ENCODE results near the gene SLC10A7.

SLC10A7 gene

DNA sequence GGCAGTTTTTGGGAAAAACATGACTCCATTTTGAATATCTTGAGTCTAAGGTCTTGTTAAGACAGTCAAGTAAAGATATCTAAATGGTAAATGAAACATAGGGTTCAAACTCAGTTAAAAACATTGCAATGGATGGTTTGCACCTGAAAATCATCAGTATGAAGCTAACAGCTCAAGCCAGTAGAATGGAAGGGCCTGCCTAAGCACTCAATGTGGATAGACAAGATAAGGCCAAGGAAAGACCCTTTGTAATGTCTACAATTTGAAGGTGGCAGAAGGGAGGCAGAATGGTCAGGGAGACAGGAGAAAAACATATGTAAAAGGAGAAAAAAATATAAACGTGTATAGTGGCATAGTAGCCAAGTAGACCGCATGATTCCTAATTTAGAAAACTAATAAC, 229.2 kb downstream of the SLC10A7 start:
- Histone ChIP-seq H3K9me3 (no peaks in the 10 kb centered on the region), H3K36me3 (no peaks in the 10 kb centered on the region), H3K27me3 (no peaks in the 10 kb centered on the region), H3K4me1 (peaks cover 27% of the 10 kb centered on the region), H3K4me3 (ENCODE audit: low read depth, low read length) (no peak overlapping the region)
- TF ChIP-seq, protein P1, sequence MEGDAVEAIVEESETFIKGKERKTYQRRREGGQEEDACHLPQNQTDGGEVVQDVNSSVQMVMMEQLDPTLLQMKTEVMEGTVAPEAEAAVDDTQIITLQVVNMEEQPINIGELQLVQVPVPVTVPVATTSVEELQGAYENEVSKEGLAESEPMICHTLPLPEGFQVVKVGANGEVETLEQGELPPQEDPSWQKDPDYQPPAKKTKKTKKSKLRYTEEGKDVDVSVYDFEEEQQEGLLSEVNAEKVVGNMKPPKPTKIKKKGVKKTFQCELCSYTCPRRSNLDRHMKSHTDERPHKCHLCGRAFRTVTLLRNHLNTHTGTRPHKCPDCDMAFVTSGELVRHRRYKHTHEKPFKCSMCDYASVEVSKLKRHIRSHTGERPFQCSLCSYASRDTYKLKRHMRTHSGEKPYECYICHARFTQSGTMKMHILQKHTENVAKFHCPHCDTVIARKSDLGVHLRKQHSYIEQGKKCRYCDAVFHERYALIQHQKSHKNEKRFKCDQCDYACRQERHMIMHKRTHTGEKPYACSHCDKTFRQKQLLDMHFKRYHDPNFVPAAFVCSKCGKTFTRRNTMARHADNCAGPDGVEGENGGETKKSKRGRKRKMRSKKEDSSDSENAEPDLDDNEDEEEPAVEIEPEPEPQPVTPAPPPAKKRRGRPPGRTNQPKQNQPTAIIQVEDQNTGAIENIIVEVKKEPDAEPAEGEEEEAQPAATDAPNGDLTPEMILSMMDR (IDR thresholded peaks at IDR 0.05; ENCODE audit: low read depth, low read length): no peak
- no peak for DNase-seq

DNA sequence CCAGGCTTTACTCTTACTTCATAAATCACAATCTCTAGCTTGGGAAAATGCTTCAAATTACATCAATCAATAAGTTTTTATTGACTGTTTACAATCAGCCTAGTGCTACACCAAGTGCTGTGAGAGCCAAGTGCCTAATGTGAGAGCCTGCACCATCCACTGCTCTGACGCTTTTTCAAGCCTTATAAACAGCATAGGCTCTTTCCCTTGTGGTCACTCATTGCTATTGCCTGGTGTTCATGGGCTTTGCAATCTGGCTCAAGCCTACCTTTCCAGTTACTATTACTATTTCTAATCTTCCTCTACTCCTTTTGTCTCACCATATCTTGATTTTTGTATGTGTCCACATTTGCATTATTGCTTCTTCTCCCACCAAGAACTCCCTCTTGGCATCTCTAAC, 230.4 kb downstream of the SLC10A7 start:
- no peaks in the 10 kb centered on the region for H3K27me3 ChIP-seq
- H3K36me3 ChIP-seq: no peaks in the 10 kb centered on the region
- no peak for DNase-seq
- no peaks in the 10 kb centered on the region for H3K9me3 ChIP-seq
- peaks cover 27% of the 10 kb centered on the region for H3K4me1 ChIP-seq
- TF ChIP-seq, protein P1 (IDR thresholded peaks at IDR 0.05; ENCODE audit: low read depth, low read length): peak; percentile 26; the same call in 1 of the 2 replicates
- no peak overlapping the region for H3K4me3 ChIP-seq (ENCODE audit: low read depth, low read length)

DNA sequence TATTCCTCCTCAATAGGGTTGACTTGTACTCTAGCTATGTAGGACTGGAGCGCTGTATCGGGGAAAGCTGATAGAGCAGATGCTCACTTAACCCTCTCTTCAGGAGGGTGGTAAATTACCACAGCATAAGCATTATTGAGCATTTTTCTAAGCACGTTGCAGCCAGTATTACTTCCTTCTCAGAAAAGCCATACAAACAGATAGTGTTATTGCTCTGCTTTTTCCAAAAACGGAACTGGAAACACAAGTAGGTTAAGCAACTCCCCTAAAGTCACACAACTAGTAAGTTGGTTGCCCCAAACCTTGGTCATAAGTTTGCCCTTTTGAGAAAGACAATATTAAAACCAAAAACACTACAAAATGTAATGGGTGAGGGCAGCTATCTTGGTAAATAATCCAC, 233.5 kb downstream of the SLC10A7 start:
- Histone ChIP-seq H3K27me3 (no peaks in the 10 kb centered on the region), H3K4me1 (no peaks in the 10 kb centered on the region)
- no peak for DNase-seq

DNA sequence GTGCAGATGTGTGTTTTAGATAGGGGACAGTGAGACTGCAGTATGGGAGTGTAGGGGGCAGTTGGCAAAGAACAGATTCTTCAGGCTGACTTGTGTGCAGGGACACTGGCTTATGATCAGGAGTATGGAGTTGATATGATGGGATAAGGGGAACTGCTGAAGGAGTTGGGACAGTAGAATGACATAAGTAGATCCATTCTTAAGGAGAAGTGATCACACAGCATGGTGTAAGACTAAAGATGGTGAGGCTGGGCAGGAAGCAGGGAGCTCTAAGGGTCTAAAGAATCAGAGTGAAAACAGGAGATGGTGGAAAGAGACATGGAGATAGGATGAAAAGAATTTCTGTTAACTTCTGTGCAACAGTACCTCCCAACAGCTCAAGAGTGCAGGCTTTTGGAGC, 236.7 kb downstream of the SLC10A7 start:
- no peak overlapping the region for H3K4me3 ChIP-seq (ENCODE audit: low read depth, low read length)
- TF ChIP-seq, protein P1 (IDR thresholded peaks at IDR 0.05; ENCODE audit: low read depth, low read length): no peak
- no peak for DNase-seq

More for the DNA sequence above, 233.5 kb downstream of the SLC10A7 start:
- Histone ChIP-seq H3K36me3 (no peaks in the 10 kb centered on the region), H3K4me3 (ENCODE audit: low read depth, low read length) (no peak overlapping the region), H3K9me3 (no peaks in the 10 kb centered on the region)
- TF ChIP-seq, protein P1 (IDR thresholded peaks at IDR 0.05; ENCODE audit: low read depth, low read length): no peak

DNA sequence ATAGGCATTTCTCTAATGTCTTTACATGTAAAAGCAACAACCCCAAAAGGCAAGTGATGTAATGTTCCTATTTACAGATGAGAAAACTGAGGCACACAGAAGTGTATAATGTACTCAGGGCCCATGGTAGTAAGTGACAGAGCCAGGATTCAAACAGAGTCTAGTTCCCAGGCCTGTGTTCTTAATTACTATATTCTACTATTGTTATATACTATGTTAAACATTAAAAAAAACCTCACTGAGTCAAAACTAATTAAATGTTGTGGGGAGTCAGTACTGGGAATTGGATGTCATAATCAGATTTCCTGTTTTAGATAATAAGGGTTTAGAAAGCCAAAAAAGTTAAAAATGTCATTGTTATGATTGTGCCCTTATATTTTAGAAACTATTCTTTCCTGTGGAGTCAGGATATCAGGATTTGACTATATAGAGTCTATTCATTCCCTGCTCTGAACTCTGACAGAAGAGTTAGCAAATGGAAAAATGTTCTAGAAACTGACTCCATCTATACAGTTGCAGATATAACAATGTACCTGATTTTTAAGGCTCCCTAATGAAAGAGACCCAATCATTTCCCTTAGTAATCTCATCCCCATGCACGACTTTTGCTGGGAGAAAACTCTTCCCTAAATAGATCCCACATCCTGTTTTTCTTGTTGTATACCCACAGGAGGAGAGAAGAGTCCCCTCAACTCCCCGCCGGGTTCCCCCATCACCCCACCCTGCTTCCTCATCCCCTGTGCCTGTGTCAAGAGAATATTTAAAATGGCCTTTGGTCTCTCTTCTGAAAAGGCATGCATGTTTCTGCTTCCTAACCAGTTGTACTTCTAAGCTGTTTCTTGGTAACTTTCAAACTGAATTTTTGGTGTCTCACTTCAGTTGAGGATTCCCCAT, 237.7 kb downstream of the SLC10A7 start:
- peaks cover 5% of the 10 kb centered on the region; the same call in 1 of the 2 replicates for H3K4me1 ChIP-seq
- H3K4me3 ChIP-seq (ENCODE audit: low read depth, low read length): no peak overlapping the region
- no peaks in the 10 kb centered on the region for H3K27me3 ChIP-seq
- DNase-seq: no peak
- TF ChIP-seq, protein P1 (IDR thresholded peaks at IDR 0.05; ENCODE audit: low read depth, low read length): no peak
- no peaks in the 10 kb centered on the region for H3K36me3 ChIP-seq
- no peaks in the 10 kb centered on the region for H3K9me3 ChIP-seq

More for the DNA sequence above, 236.7 kb downstream of the SLC10A7 start:
- Histone ChIP-seq H3K36me3 (no peaks in the 10 kb centered on the region), H3K27me3 (no peaks in the 10 kb centered on the region), H3K9me3 (no peaks in the 10 kb centered on the region), H3K4me1 (peaks cover 5% of the 10 kb centered on the region; the same call in 1 of the 2 replicates)

DNA sequence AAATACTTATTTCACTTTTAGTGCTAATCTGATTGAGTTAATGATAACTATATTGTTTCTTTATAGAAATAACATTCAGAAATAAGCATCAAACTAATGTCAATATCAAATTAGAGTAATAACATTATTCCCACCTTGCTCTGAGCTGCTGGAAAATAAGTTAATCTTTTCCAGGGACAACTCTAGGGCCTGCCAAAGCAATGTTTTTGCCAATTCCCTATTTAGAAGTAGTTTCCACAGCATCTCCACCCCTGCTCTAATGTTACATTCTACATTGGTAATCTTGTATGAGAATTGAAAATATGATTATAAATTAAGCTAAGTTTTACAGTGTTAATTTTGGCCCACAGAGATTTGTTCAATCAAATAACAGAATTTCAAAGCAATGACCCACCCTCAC, 239.1 kb downstream of the SLC10A7 start:
- Histone ChIP-seq H3K4me3 (ENCODE audit: low read depth, low read length) (no peak overlapping the region), H3K4me1 (peaks cover 5% of the 10 kb centered on the region; the same call in 1 of the 2 replicates), H3K9me3 (no peaks in the 10 kb centered on the region), H3K36me3 (no peaks in the 10 kb centered on the region), H3K27me3 (no peaks in the 10 kb centered on the region)
- no peak for DNase-seq
- TF ChIP-seq, protein P1 (IDR thresholded peaks at IDR 0.05; ENCODE audit: low read depth, low read length): no peak
